RWPE2 (cell line): ENCODE data around the gene CBFA2T2.
"Not testable (repeated sequence)": the region's sequence is repeated elsewhere in the genome, so short reads cannot be mapped to it uniquely, and the experiment has no call there.

Source experiments
- ATAC-seq: fragments of 200-7000 bp; cut with Tn5 transposase; 3 replicates; pipeline ENCODE4 v1.9.1; 2021; ENCODE audit warnings: low read depth
- DNase-seq: peaks from one replicate; pipeline ENCODE4 v3.0.0-alpha.2; 2020; ENCODE audit warnings: low spot score
- H3K27ac ChIP-seq: fragments of 450-650 bp; 2 replicates; pipeline ENCODE4 v1.5.1; 2017; ENCODE audit warnings: mild to moderate bottlenecking; ENCODE audit not compliant: poor library complexity, severe bottlenecking
- H3K27me3 ChIP-seq: fragments of 250-450 bp; sonication (Bioruptor Pico); 2 replicates; pipeline ENCODE4 v1.5.1; 2021; ENCODE audit warnings: mild to moderate bottlenecking, moderate library complexity; ENCODE audit not compliant: insufficient read depth, poor library complexity, severe bottlenecking
- H3K36me3 ChIP-seq: fragments of 250-450 bp; sonication (Bioruptor Pico); 2 replicates; pipeline ENCODE4 v1.5.1; 2020; ENCODE audit warnings: low read depth, mild to moderate bottlenecking, moderate library complexity
- H3K4me1 ChIP-seq: fragments of 250-450 bp; sonication (Bioruptor Pico); 2 replicates; pipeline ENCODE4 v1.5.1; 2021; ENCODE audit warnings: mild to moderate bottlenecking, moderate library complexity; ENCODE audit not compliant: insufficient read depth, poor library complexity, severe bottlenecking
- H3K4me3 ChIP-seq: fragments of 250-450 bp; sonication (Bioruptor Pico); 2 replicates; pipeline ENCODE4 v1.5.1; 2021; ENCODE audit warnings: mild to moderate bottlenecking, moderate library complexity; ENCODE audit not compliant: severe bottlenecking
- H3K9me3 ChIP-seq: fragments of 250-450 bp; sonication (Bioruptor Pico); 2 replicates; pipeline ENCODE4 v1.5.1; 2021; ENCODE audit warnings: mild to moderate bottlenecking, moderate library complexity; ENCODE audit not compliant: severe bottlenecking
- CTCF ChIP-seq: fragments of 450-650 bp; IDR thresholded peaks from one replicate; pipeline ENCODE4 v1.5.1; 2017; ENCODE audit warnings: mild to moderate bottlenecking, moderate library complexity; ENCODE audit not compliant: poor library complexity, severe bottlenecking

CBFA2T2 gene

GRCh38 chr20:33568868-33569801 is 79.2 kb downstream of the CBFA2T2 start:
- no peak for DNase-seq
- Histone ChIP-seq H3K4me3 (no peak overlapping the region), H3K36me3 (no peaks in the 10 kb centered on the region), H3K9me3 (no peaks in the 10 kb centered on the region), H3K4me1 (peaks cover 18% of the 10 kb centered on the region), H3K27me3 (no peaks in the 10 kb centered on the region), H3K27ac (peak overlapping the region; percentile 4)
- no peak for ATAC-seq
- no peak for TF ChIP-seq CTCF

DNA sequence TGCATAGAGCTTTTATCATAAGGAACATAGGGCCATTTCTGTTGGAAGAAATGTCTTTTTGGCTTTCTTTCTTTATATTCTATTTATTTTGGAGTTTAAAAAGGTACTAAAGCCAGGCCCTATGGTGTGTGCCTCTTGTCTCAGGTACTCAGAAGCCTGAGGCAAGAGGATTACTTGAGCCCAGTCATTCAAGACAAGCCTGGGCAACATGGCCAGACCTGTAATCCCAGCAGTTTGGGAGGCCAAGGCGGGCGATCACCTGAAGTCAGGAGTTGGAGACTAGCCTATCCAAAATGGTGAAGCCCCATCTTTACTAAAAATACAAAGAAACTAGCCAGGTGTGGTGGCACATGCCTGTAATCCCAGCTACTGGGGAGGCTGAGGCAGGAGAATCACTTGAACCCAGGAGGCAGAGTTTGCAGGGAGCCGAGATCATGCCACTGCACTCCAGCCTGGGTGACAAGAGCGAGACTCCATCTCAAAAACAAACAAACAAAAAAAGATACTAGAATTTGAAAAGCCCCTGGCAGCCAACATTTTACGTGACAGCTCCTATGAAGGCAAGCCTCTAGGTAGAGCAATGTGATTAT is 80.0 kb downstream of the CBFA2T2 start:
- Histone ChIP-seq H3K27ac (peak overlapping the region; percentile 4), H3K9me3 (no peaks in the 10 kb centered on the region), H3K36me3 (no peaks in the 10 kb centered on the region), H3K27me3 (no peaks in the 10 kb centered on the region), H3K4me1 (peaks cover 18% of the 10 kb centered on the region), H3K4me3 (no peak overlapping the region)
- ATAC-seq (peak; percentile 95), DNase-seq (peak; percentile 70)
- no peak for TF ChIP-seq CTCF

DNA sequence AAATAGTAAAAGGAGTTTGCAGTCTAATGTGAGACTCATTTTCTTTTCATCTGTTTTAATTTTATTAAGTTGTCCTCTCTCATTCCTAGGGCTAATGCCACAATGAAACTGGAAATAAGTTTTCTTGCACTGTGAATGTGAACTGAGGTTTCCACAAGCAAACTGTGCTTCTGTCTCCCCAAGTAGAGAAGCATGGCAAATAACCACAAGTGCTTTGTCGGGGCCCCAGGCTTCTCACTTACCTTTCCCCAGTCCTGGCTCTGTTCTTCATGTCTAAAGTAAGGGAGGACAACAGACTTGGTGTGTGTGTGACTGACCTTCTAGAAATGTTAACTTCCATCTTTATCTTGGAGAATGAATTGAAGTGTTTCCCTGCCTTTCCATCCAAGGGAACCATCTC is 80.8 kb downstream of the CBFA2T2 start:
- Histone ChIP-seq H3K4me1 (peaks cover 18% of the 10 kb centered on the region), H3K27me3 (no peaks in the 10 kb centered on the region), H3K4me3 (no peak overlapping the region), H3K9me3 (no peaks in the 10 kb centered on the region), H3K27ac (no peak overlapping the region), H3K36me3 (no peaks in the 10 kb centered on the region)
- DNase-seq (no peak), ATAC-seq (no peak)
- no peak for TF ChIP-seq CTCF

DNA sequence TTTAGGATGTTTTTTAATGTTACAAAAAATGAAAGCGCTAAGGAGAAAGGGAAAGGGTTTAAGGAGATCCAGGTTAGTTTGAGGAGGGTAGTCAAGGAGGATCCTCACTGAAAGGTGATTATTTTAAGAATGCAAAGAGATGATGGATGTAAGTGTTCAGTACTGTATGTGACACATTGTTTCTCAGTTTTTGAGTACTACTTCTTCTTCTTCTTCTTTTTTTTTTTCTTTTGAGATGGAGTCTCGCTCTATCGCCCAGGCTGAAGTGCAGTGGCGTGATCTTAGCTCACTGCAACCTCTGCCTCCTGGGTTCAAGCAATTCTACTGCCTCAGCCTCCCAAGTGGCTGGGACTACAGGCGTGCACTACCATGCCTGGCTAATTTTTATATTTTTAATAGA is 83.4 kb downstream of the CBFA2T2 start:
- DNase-seq, H3K27ac ChIP-seq: not testable (repeated sequence)
- H3K4me1 ChIP-seq = peaks cover 18% of the 10 kb centered on the region

GRCh38 chr20:33575282-33575681 is 85.4 kb downstream of the CBFA2T2 start:
- Histone ChIP-seq H3K36me3 (no peaks in the 10 kb centered on the region), H3K9me3 (no peaks in the 10 kb centered on the region), H3K4me3 (no peak overlapping the region), H3K4me1 (peaks cover 1% of the 10 kb centered on the region), H3K27ac (no peak overlapping the region), H3K27me3 (no peaks in the 10 kb centered on the region)
- TF ChIP-seq CTCF = no peak
- no peak for ATAC-seq
- DNase-seq = no peak

More for the DNA sequence above, 83.4 kb downstream of the CBFA2T2 start:
- not testable (repeated sequence) for H3K36me3 ChIP-seq, ATAC-seq, H3K9me3 ChIP-seq, H3K4me3 ChIP-seq, H3K27me3 ChIP-seq
